Parathyroid adenoma (tissue), 2 donors: ENCODE data around the gene OR2AG1.

Source experiments
- H2AFZ ChIP-seq: fragments of 300-600 bp; sonication (generic); one replicate; pipeline ENCODE4 v1.7.0; 2017; ENCODE audit warnings: antibody characterized with exemption, mild to moderate bottlenecking
- H3K27ac ChIP-seq: fragments of 300-600 bp; sonication (generic); one replicate; pipeline ENCODE4 v1.7.0; 2017
- H3K27me3 ChIP-seq: fragments of 300-600 bp; sonication (generic); one replicate; pipeline ENCODE4 v1.7.0; 2017; ENCODE audit warnings: low read length; ENCODE audit not compliant: control insufficient read depth, insufficient read depth
- H3K36me3 ChIP-seq: fragments of 300-600 bp; sonication (generic); one replicate; pipeline ENCODE4 v1.7.0; 2017; ENCODE audit warnings: low read length; ENCODE audit not compliant: control insufficient read depth, insufficient read depth
- H3K4me1 ChIP-seq: fragments of 300-600 bp; sonication (generic); one replicate; pipeline ENCODE4 v1.7.0; 2017; ENCODE audit warnings: control low read depth
- H3K4me2 ChIP-seq: fragments of 300-600 bp; sonication (generic); one replicate; pipeline ENCODE4 v1.7.0; 2017; ENCODE audit warnings: low read length
- H3K4me3 ChIP-seq: fragments of 300-600 bp; sonication (generic); one replicate; pipeline ENCODE4 v1.7.0; 2017; ENCODE audit warnings: low read depth, low read length
- H3K79me2 ChIP-seq: fragments of 300-600 bp; sonication (generic); one replicate; pipeline ENCODE4 v1.7.0; 2017; ENCODE audit warnings: control low read depth
- H3K9ac ChIP-seq: fragments of 300-600 bp; sonication (generic); one replicate; pipeline ENCODE4 v1.7.0; 2017; ENCODE audit warnings: mild to moderate bottlenecking
- H3K9me3 ChIP-seq: fragments of 300-600 bp; sonication (generic); one replicate; pipeline ENCODE4 v1.7.0; 2017; ENCODE audit warnings: low read length; ENCODE audit not compliant: control insufficient read depth
- CTCF ChIP-seq: fragments of 300-600 bp; sonication (generic); IDR thresholded peaks from one replicate; pipeline ENCODE4 v1.7.0; 2017; ENCODE audit warnings: antibody characterized with exemption, mild to moderate bottlenecking
- donor health status: primary hyperparathyroidism.

OR2AG1 gene

GRCh38 chr11:6825231-6825744 is 42.5 kb downstream of the OR2AG1 start:
- Histone ChIP-seq H3K27ac (no peak overlapping the region), H3K4me3 (no peak overlapping the region), H3K9me3 (no peaks in the 10 kb centered on the region), H3K9ac (no peak overlapping the region), H3K36me3 (no peaks in the 10 kb centered on the region), H3K4me1 (no peaks in the 10 kb centered on the region), H3K4me2 (no peak overlapping the region), H2AFZ (no peak overlapping the region), H3K27me3 (no peaks in the 10 kb centered on the region), H3K79me2 (no peaks in the 10 kb centered on the region)
- no peak for TF ChIP-seq CTCF

- no peak overlapping the region for H3K27ac ChIP-seq
- no peak overlapping the region for H3K4me2 ChIP-seq
- no peaks in the 10 kb centered on the region for H3K27me3 ChIP-seq
- H3K9ac ChIP-seq: no peak overlapping the region
- TF ChIP-seq CTCF: no peak
- no peaks in the 10 kb centered on the region for H3K36me3 ChIP-seq
- H2AFZ ChIP-seq: no peak overlapping the region
- no peak overlapping the region for H3K4me3 ChIP-seq
- H3K9me3 ChIP-seq: no peaks in the 10 kb centered on the region
- no peaks in the 10 kb centered on the region for H3K4me1 ChIP-seq
- H3K79me2 ChIP-seq: no peaks in the 10 kb centered on the region
Observed at GRCh38 chr11:6828103-6828502, 45.3 kb downstream of the OR2AG1 start.

- H3K79me2 ChIP-seq: no peaks in the 10 kb centered on the region
- no peak overlapping the region for H3K4me2 ChIP-seq
- no peaks in the 10 kb centered on the region for H3K27me3 ChIP-seq
- no peaks in the 10 kb centered on the region for H3K4me1 ChIP-seq
- no peak overlapping the region for H3K4me3 ChIP-seq
- no peak overlapping the region for H3K9ac ChIP-seq
- no peak overlapping the region for H2AFZ ChIP-seq
- TF ChIP-seq CTCF: no peak
- no peaks in the 10 kb centered on the region for H3K36me3 ChIP-seq
- no peak overlapping the region for H3K27ac ChIP-seq
- H3K9me3 ChIP-seq: no peaks in the 10 kb centered on the region
Observed at GRCh38 chr11:6833356-6833755, 50.5 kb downstream of the OR2AG1 start.

- H2AFZ ChIP-seq: no peak overlapping the region
- no peak overlapping the region for H3K27ac ChIP-seq
- no peaks in the 10 kb centered on the region for H3K36me3 ChIP-seq
- H3K4me2 ChIP-seq: no peak overlapping the region
- H3K27me3 ChIP-seq: no peaks in the 10 kb centered on the region
- no peak for TF ChIP-seq CTCF
- H3K9me3 ChIP-seq: no peaks in the 10 kb centered on the region
- H3K9ac ChIP-seq: no peak overlapping the region
- H3K4me3 ChIP-seq: no peak overlapping the region
- no peaks in the 10 kb centered on the region for H3K4me1 ChIP-seq
- H3K79me2 ChIP-seq: no peaks in the 10 kb centered on the region
Observed at GRCh38 chr11:6834021-6834420, 51.2 kb downstream of the OR2AG1 start.
